Effector CD4-positive, alpha-beta T cell (primary cell): ENCODE results near the gene KIF21B.

Experiments used
- DNase-seq: peaks from one replicate; pipeline ENCODE4 v3.0.0-alpha.2; 2020

Gene KIF21B

DNA sequence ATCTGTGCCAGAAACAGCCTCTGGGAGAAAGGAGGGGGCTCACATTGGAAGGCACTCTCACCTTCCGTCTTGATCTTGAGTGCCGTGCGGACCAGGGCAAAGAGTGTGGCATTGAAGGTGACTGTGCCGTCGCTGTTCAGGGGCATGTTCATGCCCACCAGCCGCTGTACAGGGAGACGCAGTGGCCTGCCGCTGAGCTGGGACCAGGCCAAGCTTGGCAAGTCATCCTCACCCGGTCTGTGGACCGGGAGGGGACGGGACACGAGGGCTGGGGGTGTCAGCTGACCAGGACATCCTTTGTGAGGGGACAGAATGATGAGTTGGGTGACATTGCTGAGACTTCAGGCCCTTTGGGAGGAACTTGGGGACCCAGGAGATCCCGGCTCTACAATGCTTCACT, 25.0 kb upstream of the KIF21B start:
- DNase-seq: no peak

DNA sequence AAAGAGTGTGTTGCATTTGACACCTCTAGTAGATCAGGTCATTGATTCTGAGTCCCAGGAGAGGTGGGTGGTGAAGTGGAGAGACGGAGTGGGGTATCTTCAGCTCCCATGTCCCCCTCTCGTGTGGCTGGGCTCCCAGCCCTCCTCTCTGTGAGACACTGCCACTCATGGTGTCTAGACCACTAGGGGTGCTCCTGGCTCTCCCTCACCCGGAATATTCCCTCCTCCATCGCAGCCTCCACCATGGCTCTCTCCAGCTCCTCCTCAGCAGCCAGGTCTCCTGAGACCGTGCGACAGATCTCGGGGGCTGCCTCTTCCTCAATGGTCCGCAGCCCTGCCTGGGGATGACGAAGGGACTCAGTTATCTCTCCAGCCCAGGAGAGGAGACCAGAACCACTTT, 20.6 kb upstream of the KIF21B start:
- DNase-seq: no peak

- peak; percentile 59 for DNase-seq
These were observed 19.4 kb upstream of the KIF21B start for GRCh38 chr1:201042779-201043461.

DNA sequence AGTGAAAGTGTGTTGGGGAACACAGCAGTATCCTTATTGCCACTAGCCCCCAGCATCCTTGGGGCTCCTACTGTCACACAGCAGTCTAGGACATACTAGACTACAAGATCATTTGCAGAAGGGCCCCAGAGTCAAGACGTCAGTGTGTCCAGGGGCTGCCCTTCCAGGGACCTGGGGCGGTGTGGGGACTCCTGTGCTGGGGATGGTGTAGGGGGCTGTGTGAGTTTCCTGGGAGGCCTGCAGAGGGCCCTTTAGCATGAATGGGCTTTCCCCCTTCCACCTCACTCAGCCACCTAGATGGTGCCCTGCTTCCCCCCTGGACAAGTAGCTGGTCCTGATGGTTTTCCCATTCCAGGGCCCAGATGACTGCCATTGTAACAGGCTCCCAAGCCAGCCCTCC, 17.5 kb upstream of the KIF21B start:
- DNase-seq: no peak

DNA sequence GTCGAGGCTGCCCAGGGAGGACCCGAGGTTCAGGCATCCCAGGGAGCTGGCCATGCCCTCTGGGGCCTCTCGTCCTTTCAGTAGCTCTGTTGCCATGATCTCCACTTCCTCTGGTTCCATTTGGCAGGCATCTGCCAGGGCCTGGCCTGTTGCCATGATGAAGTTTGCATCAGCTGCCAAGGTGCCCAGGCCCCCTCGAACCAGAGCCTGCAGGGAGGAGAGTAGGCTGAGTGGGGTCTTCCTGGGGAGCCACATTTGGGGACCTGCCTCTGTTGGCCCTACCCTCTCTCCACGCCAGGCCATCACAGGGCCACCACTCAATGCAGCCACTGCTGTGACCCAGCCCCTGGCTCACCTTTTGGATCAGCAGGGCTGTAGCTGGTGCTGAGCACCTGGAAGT, 16.4 kb upstream of the KIF21B start:
- no peak for DNase-seq

DNA sequence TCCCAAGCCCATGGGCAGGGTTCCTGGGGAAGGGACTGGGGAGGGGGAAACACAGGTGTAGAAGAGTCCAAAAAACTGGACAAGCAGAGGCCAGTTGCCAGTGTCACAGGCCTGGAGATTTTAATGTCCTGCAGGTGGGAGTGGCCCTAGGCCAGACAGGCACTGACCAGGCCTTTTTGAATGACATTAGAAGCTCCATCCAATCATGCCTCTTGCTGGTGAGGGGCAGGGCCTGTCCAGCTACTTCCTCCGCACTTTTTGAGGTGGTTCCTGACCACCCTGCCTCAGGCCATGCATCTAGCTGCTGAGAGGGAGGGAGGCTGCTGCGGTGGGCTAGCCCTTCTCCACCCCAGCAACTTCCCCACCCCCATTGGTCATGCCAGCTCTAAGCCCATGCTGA, 15.9 kb upstream of the KIF21B start:
- no peak for DNase-seq

DNA sequence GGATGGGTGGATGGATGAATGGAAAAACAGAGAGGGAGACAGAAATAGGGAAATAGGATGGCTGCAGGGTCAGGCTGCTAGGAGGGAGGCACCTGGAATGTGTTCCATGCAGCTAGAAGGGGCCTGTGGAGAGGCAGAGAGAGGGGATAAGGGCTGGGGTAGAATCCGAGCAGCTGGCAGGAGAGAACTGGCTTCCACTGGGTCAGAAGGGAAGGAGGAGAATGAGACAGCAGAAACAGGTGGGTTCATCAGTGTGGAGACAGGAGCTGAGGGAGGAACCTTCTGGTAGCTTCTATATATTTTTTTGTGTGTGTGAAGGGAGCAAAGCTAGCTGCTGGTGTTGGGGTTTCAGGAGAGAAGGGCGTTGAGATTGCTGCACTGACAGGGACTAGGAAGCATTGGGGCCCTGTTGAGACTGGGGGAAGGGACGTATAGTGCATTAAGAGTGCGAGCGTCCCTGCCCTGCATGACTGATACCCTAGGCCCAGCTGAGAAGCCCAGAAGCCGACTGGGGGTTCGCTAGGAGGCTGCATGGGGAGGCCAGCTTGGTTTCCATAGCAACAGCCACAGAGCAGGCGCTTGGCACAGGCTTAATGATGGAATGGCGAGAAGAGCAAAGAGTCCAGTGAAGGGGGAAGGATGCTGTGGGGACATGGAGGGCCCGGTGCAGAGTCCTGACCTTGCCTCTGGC, 14.8 kb upstream of the KIF21B start:
- DNase-seq: no peak

DNA sequence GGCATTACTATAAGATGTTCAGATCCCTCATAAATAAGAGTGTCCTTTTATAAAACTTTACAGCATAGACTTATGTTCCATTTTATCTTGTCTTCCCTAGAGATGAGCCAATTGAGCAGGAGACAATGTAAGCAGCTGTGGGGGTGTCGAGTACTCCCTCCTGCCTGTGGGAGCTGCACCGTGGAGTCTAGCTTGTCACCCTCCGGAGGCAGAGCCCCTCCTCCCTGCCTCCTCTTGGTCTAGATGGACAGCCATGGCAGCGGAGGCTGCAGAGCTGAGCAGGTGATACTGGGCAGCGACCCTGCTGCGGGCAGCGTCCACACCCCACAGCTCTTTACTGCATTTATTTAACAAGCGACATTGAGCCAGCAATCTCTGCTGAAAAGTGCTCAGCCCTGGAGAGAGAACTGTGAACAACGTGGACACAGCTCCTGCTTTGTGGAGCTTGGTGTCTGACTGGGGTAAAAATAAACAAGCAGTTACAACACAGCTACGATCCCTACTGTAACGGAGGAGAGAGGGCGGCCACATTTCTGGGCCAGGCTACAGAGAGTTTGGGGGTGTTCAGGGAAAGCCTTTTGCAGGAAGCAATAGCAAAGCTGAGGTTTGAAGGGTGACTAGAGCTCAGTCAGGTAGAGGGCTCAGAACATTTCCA, 12.8 kb upstream of the KIF21B start:
- no peak for DNase-seq

GRCh38 chr1:201034671-201035070, 11.2 kb upstream of the KIF21B start:
- DNase-seq: no peak

GRCh38 chr1:201032408-201032807, 8.9 kb upstream of the KIF21B start:
- DNase-seq: no peak

- no peak for DNase-seq
These were observed 5.0 kb upstream of the KIF21B start for GRCh38 chr1:201028461-201028889.

- no peak for DNase-seq
These were observed 3.3 kb upstream of the KIF21B start for GRCh38 chr1:201026836-201027235.

DNA sequence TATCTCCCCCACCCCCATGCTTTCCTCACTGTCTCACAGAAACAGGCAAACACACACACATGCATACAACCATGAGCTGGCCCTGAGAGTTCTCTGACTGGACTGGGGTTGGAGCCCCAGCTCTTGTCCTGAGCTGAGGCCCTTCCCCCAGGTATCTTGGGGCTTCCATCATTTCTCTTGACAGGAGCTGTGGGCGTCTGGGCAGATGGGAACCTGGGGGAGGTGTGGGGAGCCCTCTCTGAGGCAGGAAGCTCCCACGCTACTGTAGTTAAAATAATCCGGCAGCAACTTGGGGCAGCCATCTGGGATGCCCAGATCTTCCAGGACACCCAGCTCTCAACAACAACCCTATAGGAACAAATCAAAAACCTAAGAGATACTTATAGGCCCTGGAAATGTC, 2.7 kb upstream of the KIF21B start:
- DNase-seq: no peak

DNA sequence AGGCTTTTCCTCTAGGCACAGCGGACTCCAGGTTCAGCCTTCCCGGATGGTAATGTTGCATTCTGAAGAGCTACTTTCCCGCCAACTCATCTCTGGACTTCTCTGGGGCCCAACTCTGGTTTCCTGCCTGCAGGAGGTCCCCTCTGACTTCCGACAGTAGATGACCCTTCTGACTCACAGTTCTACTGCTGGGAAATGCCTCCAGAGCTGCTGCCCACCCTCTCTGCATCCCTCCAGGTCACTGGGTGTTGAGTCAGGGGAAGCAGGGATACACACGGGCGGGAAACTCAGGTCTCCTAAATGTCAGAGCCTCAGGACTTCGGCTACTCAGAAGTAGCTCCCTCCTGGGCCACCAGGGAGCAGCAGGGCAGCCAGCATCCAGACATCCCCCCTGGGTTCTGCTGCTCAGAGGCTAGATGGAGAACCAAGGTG, 2.1 kb upstream of the KIF21B start:
- DNase-seq: no peak

DNA sequence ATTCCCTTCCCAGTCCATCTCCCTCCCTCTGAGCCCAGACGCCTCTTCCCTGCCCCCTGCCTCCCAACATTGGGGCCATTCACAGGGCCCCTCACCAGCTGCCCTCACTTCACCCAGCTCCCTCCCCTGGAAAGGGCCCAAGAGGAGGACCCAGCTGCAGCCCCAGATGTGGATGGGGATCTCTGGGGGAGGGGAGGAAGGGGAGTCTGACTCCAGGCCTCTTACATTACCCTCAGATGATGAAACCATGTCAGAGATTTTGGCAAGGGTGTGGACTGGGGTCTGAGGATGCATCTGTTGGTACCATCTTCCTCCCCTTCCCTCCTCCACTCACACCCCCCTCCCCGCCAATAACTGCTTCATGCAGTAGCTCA, 1.1 kb upstream of the KIF21B start:
- no peak for DNase-seq

DNA sequence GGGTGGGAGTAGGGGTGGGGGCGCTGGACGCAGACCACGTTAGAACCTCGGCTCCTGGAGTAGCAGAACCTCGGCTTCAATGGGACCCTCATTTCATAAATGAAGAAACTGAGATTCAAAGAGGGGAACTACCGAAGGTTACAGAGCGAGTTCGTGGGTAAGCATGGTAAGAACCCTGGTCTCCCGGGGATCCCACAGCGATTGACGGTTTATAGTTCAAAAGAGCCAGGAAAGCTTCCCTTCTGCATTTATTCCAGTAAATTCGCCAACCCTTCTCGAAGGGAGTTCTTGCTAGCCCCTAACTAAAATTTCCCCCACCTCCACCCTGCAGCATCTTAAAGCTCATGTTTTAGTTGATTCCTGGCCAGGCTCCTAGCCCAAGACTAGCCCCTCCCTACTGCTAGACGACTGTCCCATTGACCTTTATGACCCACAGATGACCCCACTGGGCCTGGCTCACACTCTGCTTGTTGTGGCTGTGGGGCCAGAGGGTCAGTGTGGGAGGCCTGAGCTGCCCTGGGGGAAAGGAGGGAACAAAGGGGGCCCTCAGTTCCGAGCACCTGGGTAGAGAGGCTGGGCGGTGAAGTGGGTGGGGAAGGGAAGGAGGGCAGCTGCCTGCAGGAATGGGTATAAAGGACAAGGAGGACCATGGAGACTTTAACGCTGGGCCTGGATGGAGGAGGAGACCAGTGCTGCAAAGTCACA, 558 bp upstream of the KIF21B start:
- DNase-seq: no peak

- peak; percentile 30 for DNase-seq
These were observed 546 bp downstream of the KIF21B start for GRCh38 chr1:201022820-201023516.

- DNase-seq: no peak
These were observed 1.1 kb downstream of the KIF21B start for GRCh38 chr1:201022493-201022819.

- no peak for DNase-seq
These were observed 1.7 kb downstream of the KIF21B start for GRCh38 chr1:201021630-201022492.

GRCh38 chr1:201020721-201021629, 2.5 kb downstream of the KIF21B start:
- DNase-seq: no peak

- no peak for DNase-seq
These were observed 3.4 kb downstream of the KIF21B start for GRCh38 chr1:201020040-201020591.
